Measurements from ENCODE around the gene AGL.
"Not testable (repeated sequence)": the region's sequence is repeated elsewhere in the genome, so short reads cannot be mapped to it uniquely, and the experiment has no call there.

AGL gene

DNA sequence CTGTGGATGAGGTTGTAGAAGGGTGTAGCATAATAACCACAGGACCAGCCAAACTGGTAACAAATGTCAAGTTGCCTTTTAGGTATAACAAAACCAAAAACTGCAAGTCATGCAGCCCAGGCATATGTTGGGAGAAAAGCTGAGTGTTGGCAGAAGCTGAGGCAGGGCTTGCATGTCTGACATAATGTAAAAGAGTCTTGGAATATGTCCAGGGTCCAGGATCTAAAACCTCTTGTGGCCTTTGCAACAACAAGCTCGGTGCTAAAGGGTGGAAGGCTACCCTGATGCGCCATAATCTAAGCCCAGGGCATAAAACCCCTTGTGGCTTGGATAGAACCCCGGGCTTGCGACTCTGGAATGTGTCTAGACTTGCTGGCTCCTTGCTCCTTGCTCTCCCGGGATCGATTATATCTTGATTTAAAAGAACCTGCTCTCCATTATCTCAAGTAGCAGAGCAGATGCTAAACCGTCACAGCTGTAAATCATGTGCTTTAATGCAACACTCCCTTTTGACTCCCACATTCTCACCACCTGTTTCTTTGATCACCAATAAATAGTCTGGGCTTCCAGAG lies 93.1 kb downstream of the AGL start:
- no peak for DNase-seq (ENCODE audit: low read depth in 2 of 2)

DNA sequence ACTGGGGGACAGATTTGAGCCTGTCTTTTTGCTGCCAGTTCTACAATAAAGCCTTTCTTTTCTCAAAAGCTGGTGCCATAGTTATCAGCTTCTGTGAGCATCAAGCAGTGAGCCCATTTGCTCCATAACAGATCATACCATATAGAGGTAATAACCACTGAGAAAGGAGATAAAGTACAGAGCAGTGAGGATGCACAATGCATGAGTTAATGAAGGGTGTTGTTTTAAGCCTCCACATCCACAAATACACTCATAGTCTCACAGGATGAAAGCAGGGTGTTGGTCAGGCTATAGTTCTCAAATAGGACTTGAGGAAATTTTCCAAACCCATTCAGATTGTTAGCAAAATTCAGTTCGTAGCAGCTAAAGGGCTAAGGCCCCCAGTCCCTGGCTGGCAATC lies 94.0 kb downstream of the AGL start:
- no peak for DNase-seq (ENCODE audit: low read depth in 2 of 2)

DNA sequence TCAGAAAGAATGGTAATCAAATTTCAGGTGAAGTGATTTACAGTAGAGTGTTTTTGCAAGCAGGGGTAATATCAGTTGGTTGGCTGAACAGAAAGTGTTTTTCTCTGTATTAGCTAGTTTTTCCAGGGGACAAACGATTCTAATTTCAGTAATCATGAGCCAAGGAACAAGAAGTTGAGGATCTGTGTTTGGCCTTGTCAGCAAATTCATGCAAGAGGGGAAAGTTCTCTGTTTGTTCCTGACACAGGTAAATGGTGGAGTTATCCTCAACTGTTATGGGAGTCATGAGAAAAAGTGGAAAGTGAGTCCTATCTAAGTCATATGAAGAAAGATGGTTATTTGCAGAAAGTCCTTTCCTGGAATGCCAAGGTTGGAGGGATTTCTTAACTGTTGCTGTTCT lies 95.0 kb downstream of the AGL start:
- no peak for DNase-seq (ENCODE audit: low read depth in 2 of 2)

DNA sequence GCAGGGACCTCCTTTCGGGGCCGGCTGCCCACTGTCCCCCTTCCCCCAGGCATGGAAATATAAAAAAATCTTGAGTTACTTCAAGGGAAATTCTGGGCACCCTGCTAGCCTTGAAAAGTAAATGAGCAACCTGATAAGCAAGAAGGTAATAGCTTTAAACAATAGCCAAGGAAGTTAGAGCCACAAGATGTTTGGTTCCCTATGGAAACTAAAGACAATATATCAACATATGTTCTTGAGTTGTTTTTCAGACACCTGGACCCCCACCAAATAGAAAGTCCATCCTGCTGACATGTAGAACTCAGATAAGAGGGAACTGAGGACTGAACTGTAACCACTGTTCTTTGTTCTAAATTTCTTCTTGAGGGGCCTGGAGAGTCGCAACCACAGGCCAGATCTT lies 100.3 kb downstream of the AGL start:
- no peak for DNase-seq (ENCODE audit: low read depth in 2 of 2)

DNA sequence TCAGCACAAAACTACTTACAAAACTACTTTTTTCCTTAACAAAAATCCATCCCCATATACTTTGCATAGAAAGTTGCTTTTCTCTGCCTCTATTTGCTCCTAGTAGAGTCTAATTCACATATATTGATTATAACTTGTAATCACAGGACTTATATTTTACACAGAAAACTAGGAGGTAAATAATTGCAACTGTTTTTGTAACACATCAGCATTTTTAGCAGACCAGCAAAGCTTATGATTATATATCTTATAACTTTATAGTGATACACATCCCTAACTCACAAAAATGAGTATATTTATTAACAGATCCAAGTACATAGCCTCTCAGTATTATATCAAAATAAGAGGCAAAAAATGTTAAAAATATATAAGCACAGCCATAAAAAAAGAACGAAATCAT lies 102.4 kb downstream of the AGL start:
- DNase-seq (ENCODE audit: low read depth in 2 of 2): no peak

DNA sequence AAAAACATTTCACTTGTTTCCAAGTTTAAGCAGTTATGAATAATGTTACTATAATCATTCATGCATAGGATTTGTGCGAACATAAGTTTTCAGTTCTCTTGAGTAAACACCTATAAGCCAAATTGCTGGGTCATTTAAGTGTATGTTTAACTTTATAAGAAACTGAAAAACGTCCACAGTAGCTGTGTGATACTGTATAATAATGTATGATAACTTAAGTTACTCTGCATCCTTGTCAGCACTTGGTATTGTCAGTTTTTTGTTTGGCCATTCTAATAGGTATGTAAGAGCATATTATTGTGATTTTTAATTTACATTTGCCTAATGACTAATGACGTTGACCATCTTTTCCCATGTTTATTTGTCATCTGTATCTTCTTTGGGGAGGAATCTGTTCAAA lies 105.2 kb downstream of the AGL start:
- DNase-seq (ENCODE audit: low read depth in 2 of 2): no peak

DNA sequence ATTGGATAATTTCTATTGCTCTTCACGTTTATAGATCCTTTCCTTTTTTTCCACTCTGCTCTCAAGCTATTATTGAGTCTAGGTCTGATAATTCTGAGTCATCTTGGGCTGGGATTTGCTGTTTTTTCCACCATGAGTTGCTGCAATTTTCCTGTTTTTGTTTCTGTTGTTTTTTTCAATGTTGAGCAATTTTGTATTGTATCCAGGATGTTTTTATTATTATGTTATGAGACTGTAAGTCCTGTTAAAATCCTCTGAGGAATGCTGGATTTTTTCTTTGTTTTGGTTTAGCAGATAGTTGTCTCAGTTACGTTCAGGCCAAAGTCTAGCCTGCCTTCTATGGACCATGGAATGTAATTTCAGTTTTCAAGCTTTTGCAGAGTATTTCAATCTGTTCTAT lies 106.6 kb downstream of the AGL start:
- DNase-seq (ENCODE audit: low read depth in 2 of 2): no peak

DNA sequence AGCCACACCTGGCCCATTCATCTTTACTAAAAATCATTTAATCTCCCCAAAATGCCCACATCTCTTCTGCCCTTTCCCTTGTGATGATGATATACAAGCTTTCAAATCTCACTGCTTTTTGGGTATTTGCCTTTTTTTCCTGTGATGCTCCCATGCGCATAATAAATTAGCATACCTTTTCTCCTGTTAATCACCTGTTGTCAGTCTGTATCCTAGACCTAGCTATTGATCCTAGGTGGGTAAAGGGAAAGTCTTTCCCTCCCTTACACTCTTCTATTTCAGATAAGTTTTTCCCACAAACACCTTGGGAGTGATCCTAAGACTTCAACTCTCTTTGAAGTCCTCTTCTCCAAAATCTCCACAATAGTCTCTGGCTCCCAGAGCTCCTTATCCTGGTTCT lies 107.7 kb downstream of the AGL start:
- DNase-seq (ENCODE audit: low read depth in 2 of 2): no peak

DNA sequence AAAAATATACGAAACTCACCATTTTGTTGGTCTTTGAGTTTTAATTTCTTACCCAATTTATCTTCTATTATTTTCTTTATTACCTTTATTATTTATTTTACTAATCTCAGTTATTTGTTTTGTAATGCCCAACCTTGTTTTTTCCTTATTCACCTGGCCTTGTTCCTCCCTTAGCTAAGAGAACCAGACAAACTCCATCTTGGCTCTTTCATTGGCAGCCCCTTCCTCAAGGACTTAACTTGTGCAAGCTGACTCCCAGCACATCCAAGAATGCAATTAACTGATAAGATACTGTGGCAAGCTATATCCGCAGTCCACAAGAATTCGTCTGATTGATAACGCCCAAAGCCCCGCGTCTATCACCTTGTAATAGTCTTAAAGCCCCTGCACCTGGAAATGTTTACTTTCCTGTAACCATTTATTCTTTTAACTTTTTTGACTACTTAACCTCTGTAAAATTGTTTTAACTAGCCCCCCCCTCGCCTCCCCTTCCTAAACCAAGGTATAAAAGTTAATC lies 109.1 kb downstream of the AGL start:
- DNase-seq (ENCODE audit: low read depth in 2 of 2): not testable (repeated sequence)

DNA sequence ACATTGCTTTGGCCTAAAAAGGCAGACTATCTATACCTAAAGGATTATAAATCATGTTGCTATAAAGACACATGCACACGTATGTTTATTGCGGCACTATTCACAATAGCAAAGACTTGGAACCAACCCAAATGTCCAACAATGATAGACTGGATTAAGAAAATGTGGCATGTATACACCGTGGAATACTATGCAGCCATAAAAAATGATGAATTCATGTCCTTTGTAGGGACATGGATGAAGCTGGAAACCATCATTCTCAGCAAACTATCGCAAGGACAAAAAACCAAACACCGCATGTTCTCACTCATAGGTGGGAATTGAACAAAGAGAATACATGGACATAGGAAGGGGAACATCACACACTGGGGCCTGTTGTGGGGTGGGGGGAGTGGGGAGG lies 110.1 kb downstream of the AGL start:
- not testable (repeated sequence) for DNase-seq (ENCODE audit: low read depth in 2 of 2)

DNA sequence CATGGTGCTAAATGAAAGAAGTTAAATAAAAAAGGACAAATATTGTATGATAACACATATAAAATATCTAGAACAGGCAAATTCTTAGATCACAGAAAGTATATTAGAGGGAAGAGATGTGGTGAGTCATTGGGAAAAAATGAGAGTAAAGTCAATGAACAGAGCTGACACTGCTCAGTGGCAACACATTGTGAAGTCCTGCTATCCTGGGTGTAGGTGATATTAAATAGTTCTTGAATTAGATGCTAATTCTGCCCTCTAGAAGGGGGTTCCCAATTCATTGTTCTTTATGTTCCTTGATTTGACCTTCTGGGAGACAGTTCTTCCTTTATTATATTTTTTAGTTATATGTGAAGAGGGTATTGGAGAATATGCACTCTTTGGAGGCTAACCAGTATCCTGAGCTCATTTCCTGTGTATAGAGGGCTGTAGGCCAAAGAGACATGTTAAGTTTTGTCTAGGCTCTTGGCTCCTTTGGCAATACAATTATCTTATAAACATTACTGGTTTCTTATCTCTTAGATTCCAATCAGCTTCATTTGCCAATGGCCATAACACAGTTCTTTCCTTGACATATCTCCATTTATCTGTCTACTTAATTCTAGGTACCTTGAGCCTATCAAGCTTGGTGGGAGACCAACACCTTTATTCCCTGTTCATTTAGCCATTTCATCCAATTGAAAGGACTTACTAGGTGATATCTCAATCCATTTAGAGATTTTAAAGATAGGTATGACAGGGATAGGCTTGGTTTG lies 113.1 kb downstream of the AGL start:
- no peak for DNase-seq (ENCODE audit: low read depth in 2 of 2)

DNA sequence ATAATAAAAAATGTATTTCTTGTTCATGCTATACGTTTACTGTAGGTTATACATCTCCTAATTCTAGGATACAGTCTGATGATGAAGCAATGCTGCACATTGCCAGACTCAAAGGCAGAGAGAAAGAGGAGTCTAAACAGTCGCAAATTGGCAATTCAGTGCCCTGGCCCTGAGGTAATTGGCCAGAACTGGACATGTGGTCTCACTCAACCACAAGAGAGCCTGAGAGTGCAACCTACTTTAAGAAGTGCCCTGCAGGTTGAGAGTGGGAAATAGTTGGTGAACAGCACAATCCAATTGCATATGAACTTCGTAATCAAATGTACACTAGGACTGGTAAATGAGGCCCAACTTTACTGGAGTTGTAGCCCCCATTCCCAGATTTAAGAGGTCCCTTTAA lies 114.6 kb downstream of the AGL start:
- no peak for DNase-seq (ENCODE audit: low read depth in 2 of 2)

DNA sequence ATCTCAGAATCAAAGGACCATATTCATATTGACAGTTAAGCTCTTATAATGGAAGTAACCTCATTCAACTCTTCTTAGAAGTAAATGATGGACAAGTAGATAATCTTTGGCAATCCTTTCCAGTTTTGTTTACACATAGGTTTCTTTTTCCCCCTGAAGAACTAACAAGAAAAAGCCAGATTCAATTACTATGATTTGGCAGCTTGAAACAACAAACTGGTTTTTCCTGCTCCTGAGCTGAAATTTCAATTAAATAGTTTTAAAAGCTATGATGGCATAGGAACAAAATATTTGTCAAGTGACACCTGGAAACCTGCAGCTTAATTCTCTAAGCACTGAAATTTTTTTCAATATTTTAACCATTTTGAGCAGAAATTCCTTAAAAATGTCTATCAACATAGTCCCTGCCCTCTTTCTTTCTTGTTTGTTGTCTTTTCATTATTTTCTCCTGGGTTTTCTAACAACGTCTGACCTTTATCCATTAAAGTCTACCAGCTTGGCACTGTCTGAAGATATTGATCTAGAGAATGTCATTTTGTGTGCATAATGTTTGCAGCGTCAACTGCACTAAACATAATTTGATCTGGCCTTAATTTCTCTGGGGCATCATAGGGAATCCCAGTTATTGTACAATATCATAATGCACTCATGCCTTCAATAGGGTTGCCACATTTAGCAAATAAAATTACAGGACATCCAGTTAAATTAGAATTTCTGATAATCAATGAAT lies 115.7 kb downstream of the AGL start:
- no peak for DNase-seq (ENCODE audit: low read depth in 2 of 2)

DNA sequence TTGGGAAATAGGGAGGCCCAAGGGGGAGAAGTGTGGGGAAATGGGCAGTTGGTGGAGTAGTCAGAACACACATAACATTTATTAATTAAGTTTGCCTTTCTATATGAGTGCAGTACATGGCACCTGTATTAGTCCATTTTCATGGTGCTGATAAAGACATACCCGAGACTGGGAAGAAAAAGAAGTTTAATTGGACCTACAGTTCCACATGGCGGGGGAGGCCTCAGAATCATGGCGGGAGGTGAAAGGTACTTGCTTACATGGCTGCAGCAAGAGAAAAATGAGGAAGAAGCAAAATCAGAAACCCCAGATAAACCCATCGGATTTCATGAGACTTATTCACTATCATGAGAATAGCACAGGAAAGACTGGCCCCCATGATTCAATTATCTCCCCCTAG lies 118.1 kb downstream of the AGL start:
- DNase-seq (ENCODE audit: low read depth in 2 of 2): no peak

DNA sequence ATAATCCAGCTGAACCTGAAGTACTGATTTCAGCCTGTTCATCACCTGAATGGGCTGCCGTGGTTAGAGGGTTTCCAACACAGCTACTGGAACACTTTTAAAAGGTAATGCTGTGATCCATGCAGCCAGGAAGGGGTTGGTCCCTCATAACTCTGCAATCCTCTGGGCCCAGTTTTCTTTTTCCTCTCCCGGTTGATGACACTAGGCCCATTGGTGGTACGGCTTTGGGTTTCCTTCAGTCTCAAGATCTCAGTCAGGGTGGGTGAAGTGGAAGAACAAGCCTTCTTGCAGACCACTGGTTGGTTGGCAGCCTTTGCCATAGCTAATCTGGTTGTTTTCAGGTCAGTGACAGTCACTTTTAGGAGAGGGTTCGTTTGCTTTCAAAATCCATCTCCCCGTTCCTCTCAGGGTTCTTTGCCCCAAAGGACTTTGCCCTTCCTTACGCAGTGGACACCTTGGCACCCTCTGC lies 119.1 kb downstream of the AGL start:
- DNase-seq (ENCODE audit: low read depth in 2 of 2): no peak

DNA sequence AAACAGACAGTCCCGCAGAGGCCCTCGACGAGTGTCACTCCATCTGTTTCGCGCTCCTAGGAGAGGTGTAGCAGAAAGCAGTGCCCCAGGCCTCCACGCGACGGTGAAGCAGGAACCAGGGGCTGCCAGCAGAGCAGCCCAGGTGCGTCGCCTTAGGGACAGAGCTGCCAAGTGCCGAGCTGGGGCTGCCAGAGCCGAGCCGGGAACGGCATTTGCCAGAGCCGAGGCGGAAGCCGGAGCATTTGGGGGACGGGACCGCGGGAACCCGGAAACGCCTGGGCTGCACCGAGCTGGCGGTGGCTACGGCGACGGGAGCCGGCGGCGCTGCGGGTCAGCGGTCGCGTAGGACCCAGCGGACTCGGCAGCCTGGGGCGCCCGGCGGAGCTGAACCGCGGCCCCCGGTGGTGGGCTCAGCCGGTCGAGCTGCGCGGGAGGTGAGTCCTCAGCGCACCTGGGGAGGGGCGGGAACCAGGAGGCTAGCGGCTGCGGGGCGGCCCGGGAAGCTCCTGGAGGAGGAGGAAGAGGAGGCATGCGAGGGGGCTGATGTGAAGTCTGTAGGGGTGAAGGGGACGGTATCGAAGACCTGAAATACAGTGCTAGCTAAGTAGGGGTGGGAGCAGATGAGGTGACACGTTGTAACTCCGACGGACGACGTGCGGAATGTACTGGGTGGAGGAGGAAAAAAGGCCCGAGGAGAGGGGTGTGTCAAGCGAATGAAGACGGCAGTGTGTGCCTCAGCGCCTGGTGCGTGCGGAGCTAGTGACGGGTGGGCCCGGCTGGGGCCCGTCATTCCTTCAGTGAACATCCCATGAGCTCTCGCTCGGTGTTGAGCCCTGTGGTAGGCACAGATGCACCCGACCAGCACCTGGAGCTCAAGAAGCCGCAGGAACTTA lies 119.8 kb downstream of the AGL start, which contains the start of gene SLC35A3:
SLC35A3 (plus strand) TSS at position 268 of the 893 bp plus-strand sequence. CDS start 23,559 bp downstream, outside the sequence.
- peak; percentile 59 to 75 for DNase-seq (ENCODE audit: low read depth in 2 of 2)

DNA sequence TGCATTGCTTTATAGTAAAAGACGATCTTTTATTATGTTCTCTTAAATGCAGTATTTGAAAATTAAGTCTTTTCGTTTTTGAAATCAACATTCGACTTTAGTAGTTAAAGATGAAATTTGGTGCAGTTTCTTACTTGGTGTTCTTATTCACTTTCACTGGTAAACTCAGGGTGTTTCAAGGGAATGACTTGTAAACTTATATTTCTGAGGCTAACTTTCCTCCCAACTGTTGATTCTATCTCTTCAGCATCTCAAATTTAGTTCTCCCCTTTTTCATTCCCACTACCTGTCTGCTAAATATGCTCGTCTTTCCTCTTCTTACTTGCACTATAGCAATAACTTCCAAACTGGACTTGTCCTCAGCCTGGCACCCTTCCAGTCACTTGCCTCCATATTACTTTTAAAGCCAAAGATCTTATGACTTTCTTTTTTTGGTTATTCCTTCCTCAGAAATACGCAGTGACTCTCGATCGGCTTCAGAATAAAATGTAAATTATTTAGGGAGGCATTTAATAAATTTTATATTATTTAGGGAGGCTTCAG lies 120.6 kb downstream of the AGL start:
- no peak for DNase-seq (ENCODE audit: low read depth in 2 of 2)

DNA sequence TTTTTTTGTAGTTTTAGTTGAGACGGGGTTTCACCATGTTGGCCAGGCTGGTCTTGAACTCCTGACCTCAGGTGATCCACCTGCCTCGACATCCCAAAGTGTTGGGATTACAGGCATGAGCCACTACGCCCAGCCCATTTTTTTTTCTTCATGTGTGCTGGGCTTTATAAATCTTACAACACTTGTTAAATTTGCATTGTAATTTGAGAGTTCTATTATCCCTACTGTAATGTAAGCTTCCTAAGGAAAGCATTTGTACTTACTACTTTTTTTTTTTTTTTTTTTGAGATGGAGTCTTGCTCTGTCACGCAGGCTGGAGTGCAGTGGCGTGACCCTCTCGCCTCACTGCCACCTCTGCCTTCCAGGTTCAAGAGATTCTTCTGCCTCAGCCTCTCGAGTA lies 121.9 kb downstream of the AGL start:
- not testable (repeated sequence) for DNase-seq (ENCODE audit: low read depth in 2 of 2)
